Measurements from ENCODE around the gene MMP17. TPM values are rescaled to one million over a fixed set of nuclear protein-coding genes. Genes with fewer than 3 reads are reported as not detected.

The MMP17 gene
- total and polyA plus RNA-seq, 10 of the 15 experiments (the other 5 are each of a cell fraction or from before 2014, with no cell fraction given), result 0.11 to 0.28 (median 0.23) TPM; not detected in 7

DNA sequence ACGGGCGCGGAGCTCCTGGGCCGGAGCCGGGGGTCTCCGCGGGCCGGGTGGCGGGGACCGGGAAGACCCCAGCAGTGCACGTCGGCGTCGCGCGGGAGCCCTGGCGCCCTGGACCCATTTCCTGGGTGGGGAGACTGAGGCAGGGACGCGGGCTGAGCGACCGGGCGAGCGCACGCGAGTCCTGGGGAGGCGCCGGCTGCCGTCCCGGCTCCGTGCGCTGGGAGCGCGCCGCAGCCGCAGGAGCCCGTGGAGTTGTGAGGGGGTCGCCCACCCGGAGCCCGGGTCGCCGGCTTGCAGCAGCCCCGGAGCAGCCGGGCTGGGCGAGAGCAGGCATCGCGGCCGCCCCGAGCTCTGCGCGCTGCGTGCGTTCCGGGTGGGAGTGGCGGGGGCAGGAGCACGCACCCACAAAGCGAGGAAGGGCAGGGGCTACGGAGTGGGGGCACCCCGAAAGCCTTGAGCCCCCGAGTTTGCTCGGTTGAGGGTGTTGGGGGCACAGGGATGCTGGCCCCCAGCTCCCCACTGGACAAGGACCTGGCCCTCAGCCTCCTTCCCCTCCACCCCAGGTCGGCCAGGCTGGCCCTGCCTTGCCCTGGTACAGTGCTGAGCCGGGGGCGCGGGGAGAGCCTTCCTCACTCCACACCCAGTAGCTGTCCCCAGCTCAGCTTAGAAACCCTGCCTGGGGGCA is 620 bp downstream of the MMP17 start:
- Histone ChIP-seq H2AFZ (ENCODE audit: control insufficient read depth, low read depth, low read length) (no peak overlapping the region), H3K36me3 (ENCODE audit: control insufficient read depth in 2 of 2, insufficient read depth in 2 of 2, low read length in 1 of 2) (no peaks in the 10 kb centered on the region), H3K79me2 (ENCODE audit: control insufficient read depth, insufficient read depth, low read length) (no peaks in the 10 kb centered on the region), H3K9ac (ENCODE audit: control insufficient read depth, insufficient read depth, low read length) (no peak overlapping the region), H3K27ac (ENCODE audit: control insufficient read depth, insufficient read depth) (no peak overlapping the region), H3K9me3 (replicated peaks; ENCODE audit: control insufficient read depth, insufficient read depth, low read length) (no peaks in the 10 kb centered on the region), H3K4me2 (ENCODE audit: control insufficient read depth, insufficient read depth) (peak overlapping the region; percentile 86), H4K20me1 (ENCODE audit: control insufficient read depth, insufficient read depth) (no peaks in the 10 kb centered on the region), H3K4me3 (no peak overlapping the region; the same call in 1 of the 2 replicates), H3K27me3 (replicated peaks in 1 of 2; ENCODE audit: control insufficient read depth in 2 of 2, insufficient read depth in 2 of 2, low read length in 1 of 2) (peaks cover 7 to 9% of the 10 kb centered on the region in 2 experiments), H3K4me1 (ENCODE audit: control insufficient read depth, insufficient read depth, low read length) (no peaks in the 10 kb centered on the region)
- DNase-seq (ENCODE audit: low read depth, low spot score) (no peak), ATAC-seq (peak; percentile 51), FAIRE-seq (no peak)
- ChIA-PET RAD21 (ENCODE audit: unreplicated experiment) (no interaction called here), CTCF (no interaction called here), POLR2A (no interaction called here), SMC1A (ENCODE audit: uncharacterized antibody, unreplicated experiment) (no interaction called here)
- TF ChIP-seq RAD21 (IDR thresholded peaks at IDR 0.05; ENCODE audit: insufficient read depth, low read depth, low read length) (no peak), BMI1 (IDR thresholded peaks at IDR 0.05; ENCODE audit: borderline replicate concordance) (no peak), PML (IDR thresholded peaks at IDR 0.05; ENCODE audit: low read length) (no peak), CBFB (IDR thresholded peaks at IDR 0.05; ENCODE audit: low read depth) (no peak), GABPA (IDR thresholded peaks at IDR 0.05; ENCODE audit: low read depth) (no peak), MYC (IDR thresholded peaks at IDR 0.05; ENCODE audit: insufficient read depth, insufficient read length, insufficient replicate concordance, low read length, severe bottlenecking) (no peak), HDAC6 (IDR thresholded peaks at IDR 0.05; ENCODE audit: unreplicated experiment) (peak; percentile 58), SUZ12 (IDR thresholded peaks at IDR 0.05; ENCODE audit: unreplicated experiment) (peak; percentile 66)
- TF ChIP-seq, protein P1, sequence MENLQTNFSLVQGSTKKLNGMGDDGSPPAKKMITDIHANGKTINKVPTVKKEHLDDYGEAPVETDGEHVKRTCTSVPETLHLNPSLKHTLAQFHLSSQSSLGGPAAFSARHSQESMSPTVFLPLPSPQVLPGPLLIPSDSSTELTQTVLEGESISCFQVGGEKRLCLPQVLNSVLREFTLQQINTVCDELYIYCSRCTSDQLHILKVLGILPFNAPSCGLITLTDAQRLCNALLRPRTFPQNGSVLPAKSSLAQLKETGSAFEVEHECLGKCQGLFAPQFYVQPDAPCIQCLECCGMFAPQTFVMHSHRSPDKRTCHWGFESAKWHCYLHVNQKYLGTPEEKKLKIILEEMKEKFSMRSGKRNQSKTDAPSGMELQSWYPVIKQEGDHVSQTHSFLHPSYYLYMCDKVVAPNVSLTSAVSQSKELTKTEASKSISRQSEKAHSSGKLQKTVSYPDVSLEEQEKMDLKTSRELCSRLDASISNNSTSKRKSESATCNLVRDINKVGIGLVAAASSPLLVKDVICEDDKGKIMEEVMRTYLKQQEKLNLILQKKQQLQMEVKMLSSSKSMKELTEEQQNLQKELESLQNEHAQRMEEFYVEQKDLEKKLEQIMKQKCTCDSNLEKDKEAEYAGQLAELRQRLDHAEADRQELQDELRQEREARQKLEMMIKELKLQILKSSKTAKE (IDR thresholded peaks at IDR 0.05; ENCODE audit: low read depth, poor library complexity, severe bottlenecking), result no peak
- 0% methylated on average over 20 of the region's 64 CpGs for WGBS (ENCODE audit: insufficient coverage, insufficient replicate concordance, low lambda C conversion rate, missing lambda C conversion rate)
- in situ Hi-C loops (cut with MboI), result loop anchor here (10.0 kb wide), 1 partner anchor 724 kb away; no protein-coding TSS in a partner anchor
- intact Hi-C loops (cut with micrococcal nuclease; ENCODE audit: unreplicated experiment), result no loop called here
- no TSS peak for BruUV-seq (replicated peaks)

Data from GM12878 (cell line).